Stimulated activated CD4-positive, alpha-beta T cell treated with anti-CD3 and anti-CD28 coated beads, Interleukin-12 subunit alpha, Interleukin-12 subunit beta, amount 100 ng/mL, for 24 hours (primary cell): ENCODE results near the gene LCE1E.

Experiments
- DNase-seq, 2 experiments: peaks; one replicate each; pipeline ENCODE4 v3.0.0-alpha.2; 2020; ENCODE audit warnings: low read depth in 2 of 2

LCE1E gene

DNA sequence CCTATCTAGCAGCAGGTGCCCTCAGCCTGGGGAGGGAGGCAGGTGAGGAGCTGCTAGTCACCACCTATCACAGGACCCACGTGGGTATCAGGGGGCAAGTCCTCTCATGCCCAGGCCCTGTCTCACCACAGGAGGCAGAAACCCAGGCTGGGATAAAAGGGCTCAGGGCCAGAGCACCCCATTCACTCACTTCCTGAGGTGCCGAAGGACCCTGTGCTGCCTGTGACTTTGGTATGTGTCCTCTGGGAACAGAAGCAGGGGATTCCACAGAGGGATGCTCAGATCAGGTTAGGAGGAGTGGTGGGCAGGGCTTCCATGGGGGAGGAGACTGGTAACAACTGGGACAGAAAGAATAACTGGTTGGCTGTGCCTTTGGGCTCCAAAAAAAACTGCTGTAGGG is at the start of gene LCE1E:
Gene LCE1E, plus strand, starts transcription at position 181 of the 400 bp plus-strand sequence. CDS start 1,043 bp downstream, outside the sequence.
- no peak for DNase-seq

- no peak for DNase-seq
These were observed 48.1 kb upstream of the LCE1E start for GRCh38 chr1:152737997-152738396.

DNA sequence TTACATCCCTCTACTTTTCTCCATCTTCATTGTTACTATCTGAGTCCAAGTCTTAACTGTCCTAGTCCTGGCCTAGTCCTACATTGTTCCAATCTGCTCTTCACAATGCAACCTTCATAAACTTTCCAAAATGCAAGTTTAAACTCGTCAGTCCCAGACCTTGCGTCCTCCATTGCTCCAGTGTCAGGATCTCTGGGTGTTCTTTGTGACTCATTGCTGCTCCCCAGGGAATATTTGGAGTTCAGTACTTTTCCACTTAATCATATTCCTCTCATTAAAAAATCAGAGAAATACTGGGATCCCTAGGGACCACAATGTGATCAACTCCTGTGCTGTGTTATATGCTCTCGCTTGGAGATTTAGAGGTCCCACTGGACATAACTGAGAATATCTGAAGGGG is 46.2 kb upstream of the LCE1E start:
- DNase-seq: no peak

DNA sequence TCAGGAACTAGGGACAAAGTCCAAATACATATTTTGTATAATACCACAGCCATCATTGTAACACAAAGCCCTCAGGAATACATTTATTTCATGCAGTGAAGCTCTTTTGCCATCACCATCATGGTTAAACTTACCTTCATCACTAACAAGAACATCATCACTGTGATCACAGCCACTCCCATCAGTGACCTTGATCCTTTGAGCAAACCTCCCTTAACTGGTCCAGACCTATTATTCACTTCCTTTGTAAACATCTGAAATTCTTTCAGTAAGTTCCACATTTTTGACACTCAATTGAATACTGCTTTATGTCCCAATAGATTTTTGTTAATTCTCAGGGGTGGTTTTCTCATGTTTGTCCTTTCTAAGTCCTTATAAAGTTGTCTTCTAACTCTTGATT is 44.4 kb upstream of the LCE1E start:
- no peak for DNase-seq

DNA sequence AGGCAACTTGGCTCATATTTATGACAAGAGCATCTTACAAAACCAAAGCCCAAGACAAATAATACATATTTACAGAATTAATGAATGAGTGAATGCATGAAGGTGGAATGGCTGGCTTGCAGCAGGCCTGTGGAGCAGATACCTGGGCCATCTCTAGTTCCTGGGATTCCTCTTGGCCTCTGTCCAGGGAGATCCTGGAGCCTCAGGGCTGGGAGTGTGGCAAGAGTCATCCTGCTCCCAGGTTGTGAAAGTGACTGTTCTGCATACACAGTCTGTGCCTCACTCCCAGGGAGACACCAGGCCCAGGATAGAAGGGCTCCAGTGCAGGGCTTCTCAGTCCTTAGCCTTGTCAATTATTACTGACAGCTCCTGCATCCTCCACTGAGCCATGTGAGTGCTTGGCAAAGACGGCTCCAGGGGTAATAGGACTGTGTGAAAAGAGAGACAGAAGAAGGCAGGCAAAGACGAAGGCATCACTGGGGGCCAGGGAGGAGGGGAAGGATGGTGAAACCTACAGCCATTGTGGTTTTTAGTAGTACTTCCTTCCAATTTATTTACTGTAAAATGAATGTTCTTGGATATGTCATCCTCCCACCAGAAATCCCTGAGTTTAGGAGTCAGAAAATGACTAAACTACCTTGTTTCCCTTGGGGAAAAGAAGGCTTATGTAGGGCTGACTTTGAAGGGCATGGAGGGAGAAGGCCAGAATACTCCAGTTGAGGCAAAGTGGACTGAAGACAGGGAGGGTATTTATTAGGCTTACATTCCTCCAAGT is 42.5 kb upstream of the LCE1E start:
- no peak for DNase-seq

DNA sequence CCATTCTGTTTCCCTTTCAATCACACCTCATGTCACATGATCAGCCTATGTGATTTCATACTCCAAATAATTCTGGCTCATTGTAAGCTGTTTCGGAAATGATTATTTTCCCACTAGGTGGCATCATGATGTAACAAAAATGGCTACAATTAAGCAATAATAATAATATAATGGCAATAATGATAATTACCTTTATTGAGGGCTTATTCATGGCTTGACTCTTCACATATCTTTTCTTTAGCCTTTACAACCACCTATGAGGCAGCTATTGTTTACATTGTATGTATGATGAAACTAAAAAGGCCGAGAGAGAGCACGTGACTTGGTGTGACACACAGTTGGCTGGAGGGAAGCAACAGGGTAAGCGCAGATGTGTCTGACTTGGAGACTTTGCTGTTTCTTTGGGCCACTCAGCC is 40.8 kb upstream of the LCE1E start:
- no peak for DNase-seq

DNA sequence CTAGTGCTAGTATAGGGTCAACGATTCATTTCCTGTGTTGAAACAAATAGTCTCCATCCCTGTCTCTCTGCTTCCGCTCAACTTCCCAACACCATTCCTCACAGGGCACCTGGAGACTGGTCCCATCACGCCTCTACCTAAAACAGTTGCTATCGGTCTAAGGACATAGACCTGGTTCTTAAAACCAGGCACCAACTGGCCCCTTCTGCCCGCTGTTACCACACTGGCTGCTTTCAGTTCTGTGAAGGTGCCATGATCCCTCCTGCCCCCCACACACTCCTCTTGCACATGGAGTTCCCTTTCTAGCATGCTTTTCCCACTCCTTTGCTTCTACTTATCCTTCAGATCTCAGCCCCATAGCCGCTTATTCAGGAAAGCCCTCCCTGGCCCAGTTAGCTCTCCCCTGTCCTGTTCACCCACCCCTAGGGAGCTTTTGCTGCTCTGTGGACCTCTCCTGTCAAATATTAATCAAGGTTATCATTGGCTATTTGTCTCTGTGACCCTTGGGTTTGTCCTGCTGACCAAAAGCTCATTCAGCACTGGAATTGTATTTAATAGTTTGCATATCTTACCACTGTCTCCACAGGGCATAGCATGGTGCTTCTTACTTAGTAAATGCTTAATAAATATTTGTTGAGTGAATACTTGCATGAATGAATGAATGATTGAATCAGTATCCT is 40.2 kb upstream of the LCE1E start:
- DNase-seq: no peak

DNA sequence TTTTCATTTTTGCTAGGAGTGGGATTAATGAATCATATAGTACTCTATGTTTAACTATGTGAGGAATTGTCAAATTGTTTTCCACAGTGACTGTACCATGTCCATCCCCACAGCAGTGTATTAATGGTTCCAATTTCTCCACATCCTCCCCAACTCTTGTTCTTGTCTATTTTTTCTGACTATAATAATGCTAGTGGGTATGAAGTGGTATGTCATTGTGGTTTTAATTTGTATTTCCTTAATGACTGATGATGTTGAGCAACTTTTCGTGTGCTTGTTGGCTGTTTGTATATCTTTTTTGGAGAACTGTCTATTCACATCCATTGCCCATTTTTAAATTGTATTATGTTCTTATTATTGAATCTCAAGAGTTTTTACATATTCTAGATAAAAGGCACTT is 38.2 kb upstream of the LCE1E start:
- no peak for DNase-seq

- DNase-seq: no peak
These were observed 33.8 kb upstream of the LCE1E start for GRCh38 chr1:152752225-152752624.

DNA sequence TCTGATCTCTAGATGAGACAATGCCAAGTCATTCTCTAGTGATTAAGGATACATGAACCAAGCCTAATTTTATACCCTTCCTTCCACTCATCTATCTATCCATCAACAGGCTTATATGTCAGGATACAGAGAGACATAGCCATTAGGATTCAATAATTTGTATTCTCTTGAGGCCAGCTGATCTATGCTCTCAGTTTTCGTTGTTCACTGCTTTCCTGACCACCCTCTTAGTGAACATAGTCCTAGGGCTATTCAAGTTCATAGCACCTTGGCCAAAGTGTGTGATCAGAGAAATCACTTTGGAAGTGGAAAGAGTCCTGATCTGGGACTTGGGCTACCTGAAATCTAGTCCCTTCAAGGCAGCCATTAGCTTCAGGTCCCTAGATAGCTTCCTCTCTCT is 32.5 kb upstream of the LCE1E start:
- DNase-seq: no peak

GRCh38 chr1:152756872-152757271 is 29.2 kb upstream of the LCE1E start:
- DNase-seq: no peak

DNA sequence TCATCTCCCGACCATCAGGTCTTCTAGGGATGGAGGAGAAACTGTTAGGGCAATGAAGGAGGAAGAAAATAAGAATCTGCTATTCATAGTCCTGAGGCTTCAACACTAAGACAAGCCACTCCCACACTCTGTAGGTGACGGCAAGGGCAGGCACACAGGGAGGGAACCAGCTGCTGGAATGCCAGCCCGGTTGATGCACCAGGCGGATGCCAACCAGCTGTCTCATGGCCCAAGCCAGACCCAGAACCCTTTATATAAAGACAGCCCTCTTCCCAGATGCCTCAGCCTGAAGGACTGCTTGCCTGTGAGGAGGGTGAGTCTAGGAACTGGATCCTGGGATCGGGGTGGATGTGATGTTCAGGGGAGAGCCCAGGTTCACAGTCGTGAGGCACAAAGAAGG is 28.3 kb upstream of the LCE1E start, which contains the start of gene KPRP:
Gene KPRP, plus strand, starts transcription at position 279 of the 400 bp plus-strand sequence. CDS start 1,564 bp downstream, outside the sequence.
- no peak for DNase-seq

DNA sequence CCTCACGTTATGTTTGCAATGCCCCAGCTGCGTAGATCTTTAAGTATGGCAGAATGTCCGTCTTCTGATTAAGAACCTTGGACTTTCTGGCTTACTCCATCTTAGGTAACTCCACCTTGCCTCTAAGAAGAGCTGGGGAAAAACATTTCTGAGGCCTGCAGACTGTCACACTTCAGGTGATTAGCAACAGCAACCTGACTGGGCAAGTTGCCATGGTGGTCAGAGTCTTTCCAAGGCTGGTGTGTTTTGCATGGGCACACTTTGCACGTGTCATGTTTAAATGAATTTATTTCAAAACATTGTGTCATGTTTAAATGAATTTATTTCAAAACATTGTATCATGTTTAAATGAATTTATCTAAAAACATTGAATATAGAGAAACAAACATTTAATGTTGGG is 27.4 kb upstream of the LCE1E start:
- no peak for DNase-seq

DNA sequence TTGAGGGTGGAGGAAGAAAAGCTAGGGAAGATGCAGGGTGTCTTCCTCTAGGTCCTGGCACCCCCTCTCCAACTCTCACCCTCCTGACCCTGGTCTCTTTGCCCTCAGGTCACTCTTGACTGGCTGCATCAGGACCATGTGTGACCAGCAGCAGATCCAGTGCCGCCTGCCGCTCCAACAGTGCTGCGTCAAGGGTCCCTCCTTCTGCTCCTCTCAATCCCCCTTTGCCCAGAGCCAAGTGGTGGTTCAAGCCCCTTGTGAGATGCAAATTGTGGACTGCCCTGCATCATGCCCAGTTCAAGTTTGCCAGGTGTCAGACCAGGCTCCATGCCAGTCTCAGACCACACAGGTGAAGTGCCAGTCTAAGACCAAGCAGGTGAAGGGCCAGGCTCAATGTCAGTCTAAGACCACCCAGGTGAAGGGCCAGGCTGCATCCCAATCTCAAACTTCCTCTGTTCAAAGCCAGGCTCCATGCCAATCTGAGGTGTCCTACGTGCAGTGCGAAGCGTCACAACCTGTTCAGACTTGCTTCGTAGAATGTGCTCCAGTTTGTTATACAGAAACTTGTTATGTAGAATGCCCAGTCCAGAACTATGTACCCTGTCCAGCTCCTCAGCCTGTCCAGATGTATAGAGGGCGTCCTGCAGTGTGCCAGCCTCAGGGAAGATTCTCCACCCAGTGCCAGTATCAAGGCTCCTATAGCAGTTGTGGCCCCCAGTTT is 26.4 kb upstream of the LCE1E start:
- no peak for DNase-seq

DNA sequence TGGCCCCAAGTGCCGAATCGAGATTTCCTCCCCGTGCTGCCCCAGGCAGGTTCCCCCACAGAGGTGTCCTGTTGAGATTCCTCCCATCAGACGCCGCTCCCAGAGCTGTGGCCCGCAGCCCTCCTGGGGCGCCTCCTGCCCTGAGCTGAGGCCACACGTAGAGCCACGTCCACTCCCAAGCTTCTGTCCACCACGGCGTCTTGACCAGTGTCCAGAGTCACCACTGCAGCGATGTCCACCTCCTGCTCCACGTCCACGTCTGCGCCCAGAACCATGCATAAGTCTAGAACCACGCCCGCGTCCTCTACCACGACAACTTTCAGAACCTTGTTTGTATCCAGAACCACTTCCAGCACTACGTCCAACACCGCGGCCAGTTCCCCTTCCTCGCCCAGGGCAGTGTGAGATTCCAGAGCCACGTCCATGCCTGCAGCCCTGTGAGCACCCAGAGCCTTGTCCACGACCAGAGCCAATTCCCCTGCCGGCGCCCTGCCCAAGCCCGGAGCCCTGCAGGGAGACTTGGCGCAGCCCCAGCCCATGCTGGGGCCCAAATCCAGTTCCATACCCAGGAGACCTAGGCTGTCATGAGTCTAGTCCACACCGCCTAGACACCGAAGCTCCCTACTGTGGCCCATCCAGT is 25.4 kb upstream of the LCE1E start:
- DNase-seq: no peak

DNA sequence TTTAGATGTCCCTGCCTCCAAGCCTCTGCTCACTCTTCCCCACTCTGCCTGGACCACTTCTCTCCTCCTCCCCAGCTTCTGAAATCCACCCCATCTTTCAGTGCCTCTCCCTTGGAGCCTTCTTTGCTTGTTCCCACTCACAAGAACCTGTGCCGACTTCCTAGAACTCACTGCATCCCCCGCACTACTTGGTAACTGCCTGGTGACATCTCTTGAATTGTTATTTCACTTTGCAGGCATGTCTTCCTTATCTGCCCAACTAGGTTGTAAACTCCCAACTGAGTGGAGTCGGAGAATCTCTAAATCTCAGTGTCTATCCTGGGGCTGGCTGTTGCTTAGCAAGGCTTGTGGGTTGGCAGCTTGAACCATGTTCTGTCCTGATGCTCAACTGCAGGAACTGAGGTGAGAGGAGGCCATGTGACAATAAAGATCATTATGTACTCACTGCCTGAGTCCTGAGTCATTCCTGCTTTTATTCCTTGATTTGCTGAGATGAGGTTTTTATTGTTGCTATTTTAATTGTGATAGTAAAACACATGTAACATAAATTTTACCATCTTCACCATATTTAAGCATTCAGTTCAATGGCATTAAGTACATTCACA is 24.3 kb upstream of the LCE1E start:
- no peak for DNase-seq

DNA sequence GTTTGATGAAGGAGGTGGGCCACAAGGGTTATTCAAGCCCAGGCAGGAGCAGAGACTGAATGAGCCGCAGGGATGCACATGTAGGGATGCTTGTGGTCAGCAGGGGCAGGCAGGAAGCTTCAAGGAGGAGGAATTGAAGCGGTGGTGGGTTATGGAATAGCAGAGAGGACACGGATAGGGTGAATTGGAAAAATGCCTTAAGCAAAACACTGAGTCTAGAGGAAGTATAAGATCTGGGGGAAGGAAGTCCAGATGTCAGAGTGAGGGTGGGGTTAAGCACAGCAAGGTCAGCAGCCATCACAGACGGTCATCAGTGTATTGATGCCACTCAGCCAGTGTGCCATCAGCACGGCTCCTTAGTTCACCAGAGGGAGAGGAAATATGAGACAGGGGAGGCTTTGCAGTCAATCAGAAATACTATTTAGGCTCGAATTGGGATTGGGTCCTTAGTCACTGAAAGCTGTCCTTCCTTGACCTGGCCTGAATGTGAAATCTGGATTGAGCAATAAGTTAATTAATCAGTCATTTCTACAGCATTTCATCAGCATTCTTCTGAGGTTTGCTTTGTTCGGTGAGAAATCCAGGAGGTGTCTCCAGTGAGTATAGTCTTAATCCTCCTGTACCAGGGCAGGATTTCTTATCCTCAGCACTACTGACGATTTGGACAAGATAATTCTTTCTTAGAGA is 17.1 kb upstream of the LCE1E start:
- DNase-seq: no peak

GRCh38 chr1:152770411-152770810 is 15.6 kb upstream of the LCE1E start:
- DNase-seq: no peak

DNA sequence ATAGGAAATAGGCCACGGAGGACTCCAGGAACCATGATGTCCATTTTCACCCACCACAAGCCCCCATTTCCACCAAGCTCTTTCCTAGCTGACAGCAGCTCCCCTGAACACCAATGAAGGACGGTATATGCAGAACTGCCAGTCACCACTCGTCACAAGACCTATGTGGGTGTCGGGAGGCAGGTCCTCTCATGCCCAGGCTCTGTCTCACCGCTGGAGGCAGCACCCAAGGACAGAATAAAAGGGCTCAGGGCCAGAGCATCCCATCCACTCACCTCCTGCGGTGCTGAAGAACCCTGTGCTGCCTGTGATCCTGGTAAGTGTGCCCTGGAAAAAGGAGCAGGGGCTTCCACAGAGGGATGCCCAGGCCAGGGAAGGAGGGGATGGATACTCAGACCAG is 11.2 kb upstream of the LCE1E start, which contains the start of gene LCE1F:
Gene LCE1F, plus strand, starts transcription at position 266 of the 400 bp plus-strand sequence. CDS start 1,232 bp downstream, outside the sequence.
- no peak for DNase-seq

GRCh38 chr1:152776361-152776760 is 9.7 kb upstream of the LCE1E start:
- DNase-seq: no peak
